MV-4-11 (cell line): ENCODE measurements around the gene DICER1.
"Not testable (repeated sequence)": the region's sequence is repeated elsewhere in the genome, so short reads cannot be mapped to it uniquely, and the experiment has no call there.

Experiments used
- DNase-seq: peaks from one replicate; lab custom pipeline; 2025; lab: John Stamatoyannopoulos, UW

DICER1 gene

DNA sequence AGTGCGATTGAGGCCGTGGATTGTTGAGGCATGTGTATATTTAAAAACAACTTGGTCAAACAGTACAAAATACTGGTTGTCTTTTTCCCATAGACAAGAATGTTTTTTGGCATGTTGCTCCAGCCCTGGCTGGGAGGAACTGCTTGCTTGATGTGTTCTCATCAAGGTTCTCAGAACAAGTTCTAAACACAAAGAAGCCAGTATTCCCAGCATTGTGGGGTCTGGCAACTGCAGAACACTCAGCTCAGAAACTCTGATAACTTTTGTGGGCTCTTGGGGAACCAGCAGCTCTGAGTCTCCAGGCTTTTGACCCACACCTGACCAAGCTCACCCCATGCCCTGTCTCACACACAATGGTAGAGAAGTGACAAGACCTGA lies 27.1 kb upstream of the DICER1 start:
- DNase-seq, result no peak

DNA sequence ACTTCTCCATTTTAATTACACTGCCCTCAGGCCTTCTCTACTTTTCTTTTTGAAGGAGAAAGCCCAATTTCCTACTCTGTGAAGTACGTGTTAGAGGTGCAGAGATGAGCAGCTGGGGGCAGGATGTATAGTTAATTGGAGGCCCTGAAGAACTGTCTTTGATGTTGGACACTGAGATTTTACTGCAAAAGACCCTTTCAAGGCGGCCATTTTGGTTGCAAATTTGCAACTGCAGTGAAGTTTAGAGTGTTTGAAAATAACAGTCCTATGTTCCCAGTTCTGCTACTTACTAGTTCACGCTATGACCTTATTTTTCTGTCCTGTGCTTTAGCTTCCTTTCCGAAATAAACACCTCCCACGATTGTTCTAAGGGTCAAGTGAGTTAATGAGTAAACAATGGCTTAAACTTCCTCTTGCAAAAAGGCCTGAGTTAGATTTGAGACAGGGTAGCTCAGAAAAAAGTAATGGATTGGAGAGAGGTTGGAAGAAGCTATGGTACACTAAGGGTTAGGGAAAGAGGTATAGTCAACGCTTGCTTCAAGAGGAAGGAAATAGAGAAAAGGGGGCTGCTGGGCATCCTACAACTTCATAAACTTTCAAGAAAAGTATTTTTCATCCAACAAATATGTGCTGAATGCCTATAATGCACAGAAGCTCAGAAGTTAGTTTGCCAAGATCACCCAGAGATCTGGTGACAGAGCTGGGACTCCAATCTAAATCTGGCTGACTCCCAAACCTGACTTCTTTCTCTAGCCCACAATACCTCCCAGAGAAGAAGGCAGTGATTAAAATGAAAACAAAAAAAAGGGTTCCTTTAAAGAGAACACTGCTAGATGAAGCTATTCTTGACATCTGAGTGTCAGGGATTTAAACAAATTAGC lies 26.4 kb upstream of the DICER1 start:
- DNase-seq, result no peak

DNA sequence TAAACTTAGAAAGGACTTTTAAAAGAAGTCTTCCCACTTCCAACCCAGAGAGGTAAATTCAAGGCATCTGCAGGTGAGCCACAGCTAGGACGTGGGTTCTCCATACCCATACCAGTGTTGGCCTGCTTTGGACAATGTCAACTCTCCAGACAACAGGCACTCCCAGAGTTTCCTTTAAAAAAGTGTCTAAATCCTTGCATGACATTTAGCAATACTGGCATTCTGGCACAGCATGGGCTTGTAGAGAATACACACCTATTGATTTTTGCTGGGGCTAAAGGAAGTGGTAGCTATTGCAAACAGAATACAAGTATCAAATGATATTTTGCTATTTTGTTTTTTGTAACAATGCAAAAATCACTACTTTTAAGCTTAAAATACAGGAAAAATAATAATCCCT lies 25.8 kb upstream of the DICER1 start:
- DNase-seq, result no peak

DNA sequence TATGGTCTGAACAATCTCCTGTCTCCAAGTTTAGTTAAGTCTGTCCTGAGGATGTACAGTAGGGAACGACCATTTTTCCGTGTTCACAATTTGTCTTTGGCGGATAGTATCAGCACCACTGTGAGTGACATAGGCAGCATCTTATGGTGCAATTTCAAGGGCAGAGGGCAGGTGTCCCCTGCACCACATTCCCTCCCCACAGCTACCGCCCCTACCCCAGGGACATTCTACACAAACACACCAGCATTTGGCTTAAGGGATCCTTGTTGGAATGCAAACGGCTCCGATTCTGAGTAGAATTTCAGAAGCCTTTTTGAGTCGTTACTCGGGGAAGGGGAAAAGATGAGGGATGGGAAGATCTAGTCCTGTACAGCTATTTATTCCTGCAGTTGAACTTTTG lies 25.1 kb upstream of the DICER1 start:
- DNase-seq, result no peak

DNA sequence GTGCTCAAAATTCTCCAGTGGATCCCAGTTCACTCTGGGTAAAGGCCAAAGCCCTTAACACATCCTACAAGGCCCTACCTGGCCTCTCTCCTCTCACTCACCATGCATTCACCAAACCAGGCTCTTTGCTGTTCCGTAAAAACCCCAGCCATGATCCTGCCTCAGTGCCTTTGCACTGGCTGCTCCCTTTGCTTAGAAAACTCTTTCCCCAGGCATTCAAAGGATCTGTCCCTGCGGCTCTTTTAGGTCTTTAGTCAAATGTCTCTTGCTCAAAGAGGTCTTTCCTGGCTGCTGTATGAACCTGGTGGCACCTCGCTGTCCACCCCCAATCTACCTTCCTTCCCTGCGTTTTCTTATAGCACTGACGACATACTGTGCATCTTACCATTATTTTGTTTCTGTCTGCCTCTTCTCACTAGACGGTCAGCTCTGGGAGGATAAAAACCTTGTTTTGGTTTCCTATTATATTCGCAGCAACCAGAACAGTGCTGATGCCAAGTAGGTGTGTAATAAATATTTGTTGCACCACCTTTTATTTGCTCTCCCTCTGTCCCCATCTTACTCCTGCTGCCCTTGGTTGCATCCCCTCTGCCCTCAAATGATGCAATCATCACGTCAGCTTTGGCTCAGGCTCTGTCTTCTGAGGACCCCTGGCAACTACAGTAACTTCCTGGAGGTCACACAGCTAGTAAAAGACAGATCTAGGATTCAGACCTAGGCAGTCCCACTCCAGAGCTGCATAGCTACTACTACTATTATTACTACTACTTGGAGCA lies 23.8 kb upstream of the DICER1 start:
- DNase-seq, result no peak

DNA sequence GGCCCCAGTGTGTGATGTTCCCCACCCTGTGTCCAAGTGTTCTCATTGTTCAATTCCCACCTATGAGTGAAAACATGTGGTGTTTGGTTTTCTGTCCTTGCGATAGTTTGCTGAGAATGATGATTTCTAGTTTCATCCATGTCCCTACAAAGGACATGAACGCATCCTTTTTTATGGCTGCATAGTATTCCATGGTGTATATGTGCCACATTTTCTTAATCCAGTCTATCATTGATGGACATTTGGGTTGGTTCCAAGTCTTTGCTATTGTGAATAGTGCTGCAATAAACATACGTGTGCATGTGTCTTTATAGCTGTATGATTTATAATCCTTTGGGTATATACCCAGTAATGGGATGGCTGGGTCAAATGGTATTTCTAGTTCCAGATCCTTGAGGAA lies 18.3 kb upstream of the DICER1 start:
- not testable (repeated sequence) for DNase-seq

DNA sequence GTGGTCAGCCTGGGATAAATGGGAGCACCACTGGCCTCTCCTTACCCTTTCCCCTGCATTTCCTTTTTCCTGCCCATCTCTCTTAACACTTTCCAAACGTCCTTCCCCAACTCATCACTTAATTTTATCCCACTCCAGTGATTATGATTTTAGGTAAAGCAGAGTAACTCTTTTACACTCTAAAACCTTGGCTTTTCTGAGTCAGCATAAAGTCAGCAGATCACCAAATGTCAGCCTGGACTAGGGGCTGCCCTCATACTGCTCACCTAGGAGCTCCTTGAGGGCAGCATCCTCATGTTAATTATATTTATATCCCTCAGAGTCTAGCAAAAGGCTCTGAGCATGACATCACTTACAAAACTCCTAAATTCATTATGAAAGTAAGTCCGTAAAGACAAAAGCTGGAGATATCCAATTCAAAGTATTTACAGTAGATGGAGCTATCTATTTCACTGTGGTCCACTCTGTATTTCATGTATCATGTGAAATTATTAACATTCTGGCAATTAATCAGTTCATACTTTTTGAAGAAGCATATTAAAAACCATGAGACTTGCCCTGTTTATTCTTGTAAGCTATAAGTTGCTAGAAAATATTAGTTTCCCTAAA lies 17.0 kb upstream of the DICER1 start:
- DNase-seq, result no peak

DNA sequence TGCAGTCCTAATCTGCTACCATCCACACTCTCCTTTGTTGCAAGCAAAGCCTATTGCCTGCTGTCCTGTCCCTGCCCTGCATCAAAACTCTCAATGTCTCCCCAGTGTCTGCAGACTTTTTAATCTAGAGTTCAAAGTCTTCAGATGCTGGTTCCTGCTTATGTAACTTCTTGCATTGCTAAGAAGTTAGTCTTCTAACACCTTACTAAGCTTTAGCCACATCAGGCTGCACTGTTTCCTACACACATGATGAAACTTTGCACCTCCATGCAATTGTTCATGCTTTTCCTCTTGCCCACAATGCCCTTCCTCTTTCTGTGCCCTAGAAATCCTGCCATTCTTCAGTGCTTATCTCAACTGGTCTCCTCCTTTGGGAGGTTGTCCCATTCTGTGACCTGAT lies 16.2 kb upstream of the DICER1 start:
- peak; percentile 45 for DNase-seq

DNA sequence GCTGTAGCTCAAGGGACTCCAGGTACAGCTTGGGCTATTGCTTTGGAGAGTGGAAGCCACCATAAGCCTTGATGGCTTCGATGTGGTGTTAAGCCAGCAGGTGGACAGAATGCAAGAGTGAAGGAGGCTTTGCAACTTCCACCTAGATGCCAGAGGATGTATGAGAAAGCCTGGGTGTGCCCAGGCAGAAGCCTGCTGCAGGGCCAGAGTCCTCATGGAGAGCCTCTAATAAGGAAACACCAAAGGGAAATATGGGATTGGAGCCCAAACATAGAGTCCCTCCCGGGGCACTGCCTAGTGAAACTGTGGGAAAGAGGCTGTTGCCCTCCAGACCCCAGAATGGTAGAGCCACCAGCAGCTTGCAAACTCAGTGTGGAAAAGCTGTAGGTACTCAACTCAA lies 9.8 kb upstream of the DICER1 start:
- no peak for DNase-seq

DNA sequence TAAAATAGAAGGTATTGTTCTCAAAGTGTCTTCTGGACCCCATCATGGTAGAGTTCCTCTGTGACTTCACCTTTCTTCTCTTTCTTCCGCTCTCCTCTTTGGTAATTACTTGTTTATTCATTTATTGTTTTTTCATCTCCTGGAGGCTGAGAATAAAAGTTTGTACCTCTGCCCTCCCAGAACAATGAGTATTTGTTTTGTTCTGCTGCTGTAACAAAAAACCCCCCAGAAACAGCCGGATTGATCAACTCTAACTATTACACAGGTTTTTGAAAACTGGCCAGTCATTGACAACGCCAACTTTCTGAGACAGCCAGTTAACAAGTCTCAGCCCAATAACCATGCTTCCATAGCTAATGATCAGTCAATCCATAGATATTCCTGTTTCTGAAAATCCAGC lies 8.2 kb upstream of the DICER1 start:
- DNase-seq, result no peak

DNA sequence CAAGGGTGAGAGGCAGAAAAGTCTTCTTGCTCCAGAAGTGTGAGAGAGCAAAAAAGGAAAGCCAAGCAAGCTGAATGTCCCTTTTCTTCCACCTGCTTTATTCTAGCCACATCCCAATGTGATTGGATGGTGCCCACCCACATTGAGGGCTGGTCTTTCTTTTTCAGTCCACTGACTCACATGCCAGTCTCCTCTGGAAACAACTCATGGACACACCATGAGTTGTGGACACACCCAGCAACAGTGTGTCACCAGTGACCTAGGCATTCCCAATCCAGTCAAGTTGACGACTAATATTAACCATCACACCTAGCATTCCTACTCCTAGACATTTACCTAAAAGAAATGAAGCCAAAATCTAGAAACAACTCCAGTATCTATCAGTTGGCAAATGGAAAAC lies 7.2 kb upstream of the DICER1 start:
- no peak for DNase-seq

DNA sequence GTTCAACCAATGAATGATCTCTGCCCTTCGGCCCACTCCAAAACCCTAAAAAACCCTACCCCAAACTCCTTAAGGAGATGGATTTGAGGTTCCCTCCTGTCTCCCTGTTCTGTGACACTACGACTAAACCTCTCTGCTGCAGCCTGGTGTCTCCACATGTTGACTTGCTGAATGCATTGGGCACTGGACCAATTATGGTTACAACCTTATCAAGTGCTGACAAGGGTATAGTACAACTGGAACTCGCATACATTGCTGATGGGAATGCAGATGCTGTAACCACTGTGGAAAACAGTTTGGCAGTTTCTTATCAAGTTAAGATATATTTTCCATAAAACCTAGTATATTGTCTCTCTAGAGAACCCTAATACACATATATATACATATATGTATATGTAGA lies 6.3 kb upstream of the DICER1 start:
- no peak for DNase-seq

DNA sequence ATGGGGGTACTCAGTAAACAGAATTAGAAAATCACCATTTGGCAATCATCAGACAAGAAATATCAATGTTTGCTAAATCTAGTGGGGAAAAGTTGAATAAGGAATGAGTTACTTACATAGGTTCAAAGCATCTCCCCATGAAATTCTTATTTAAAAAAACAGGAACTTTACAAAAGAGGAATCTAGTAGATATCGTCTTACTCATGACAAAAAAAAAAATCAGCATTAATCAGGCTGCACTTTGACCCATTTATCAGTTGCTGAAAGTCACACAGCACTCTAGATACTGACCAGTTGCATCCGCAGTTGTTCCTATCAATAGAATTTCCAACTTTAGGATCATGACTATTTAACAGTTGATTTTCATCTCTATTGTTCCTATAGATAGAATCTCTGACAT lies 5.8 kb upstream of the DICER1 start:
- DNase-seq, result peak; percentile 56

DNA sequence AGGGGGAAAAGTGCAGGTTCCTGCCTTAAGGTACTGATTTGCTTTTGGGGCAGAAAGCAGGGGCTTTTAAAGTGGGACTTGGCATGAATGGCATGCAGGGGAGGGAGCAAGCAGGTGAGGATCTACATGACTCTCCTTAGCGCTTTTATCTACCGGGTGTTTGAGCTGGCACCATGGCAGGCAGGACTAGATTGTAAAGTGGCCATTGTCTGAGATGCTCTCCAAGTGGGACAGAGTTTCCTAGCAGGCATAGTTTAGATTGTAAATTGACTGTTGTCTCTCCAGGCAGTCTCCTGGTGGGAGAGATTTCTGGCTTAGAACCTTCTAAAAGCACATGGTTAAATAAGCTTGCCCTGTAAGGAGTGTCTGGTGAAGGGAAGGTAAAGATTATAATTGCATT lies 5.3 kb upstream of the DICER1 start:
- DNase-seq, result no peak

DNA sequence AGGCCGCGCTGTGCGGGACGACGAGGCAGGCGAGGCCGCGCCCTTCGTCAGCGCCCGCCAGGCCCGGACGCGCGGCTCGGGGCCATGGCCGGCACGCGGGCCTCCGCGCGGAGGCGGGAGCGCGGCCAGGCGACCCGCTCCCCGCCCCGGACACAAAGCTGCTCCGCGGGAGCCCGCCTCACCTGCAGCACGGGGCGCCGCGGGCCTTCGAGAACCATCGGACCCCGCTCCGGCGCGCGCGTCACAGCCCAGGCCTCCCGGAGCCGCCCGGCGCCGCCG lies 342 bp downstream of the DICER1 start:
- DNase-seq, result no peak

DNA sequence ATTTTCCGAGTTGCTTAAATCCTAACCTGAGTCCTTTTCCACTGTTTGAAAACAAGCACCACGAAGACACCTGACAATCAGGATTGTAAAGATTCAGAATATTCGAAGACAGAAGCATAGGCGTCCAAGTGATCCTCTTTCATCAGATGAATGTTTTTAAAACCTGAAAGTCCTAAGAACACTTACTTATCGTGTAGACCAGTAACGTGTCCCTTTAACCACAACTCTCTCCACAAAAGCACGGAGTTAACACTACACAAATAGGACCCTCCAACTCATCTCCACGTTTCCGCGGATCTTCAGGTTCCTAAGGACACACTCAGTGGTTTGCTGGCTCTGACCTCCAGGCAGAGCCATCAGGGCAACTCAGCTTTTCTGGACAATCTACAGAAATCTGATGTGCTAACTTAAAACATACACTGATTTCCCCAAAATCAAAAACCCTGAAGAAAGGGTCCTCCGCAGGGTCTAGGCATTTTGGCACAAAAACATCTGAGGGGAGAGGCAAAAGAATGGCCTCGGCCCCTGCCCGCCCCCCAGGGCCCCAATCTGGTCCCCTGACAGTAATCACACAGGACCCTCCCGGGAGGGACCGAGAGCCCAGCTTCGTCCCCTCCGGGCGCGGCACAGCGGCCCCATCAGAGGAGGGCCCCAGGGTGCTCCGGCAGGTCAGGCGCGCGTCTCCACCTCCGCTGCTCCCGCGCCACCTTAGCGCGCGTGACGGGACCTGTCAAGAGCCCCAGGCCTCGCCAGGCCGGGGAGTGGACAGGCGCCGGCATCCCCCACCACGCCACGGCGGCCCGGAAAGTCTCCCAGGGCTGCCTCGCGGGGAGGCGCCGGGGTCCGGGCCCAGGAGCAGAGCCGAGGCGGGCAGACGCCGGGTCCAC lies 925 bp downstream of the DICER1 start:
- no peak for DNase-seq

DNA sequence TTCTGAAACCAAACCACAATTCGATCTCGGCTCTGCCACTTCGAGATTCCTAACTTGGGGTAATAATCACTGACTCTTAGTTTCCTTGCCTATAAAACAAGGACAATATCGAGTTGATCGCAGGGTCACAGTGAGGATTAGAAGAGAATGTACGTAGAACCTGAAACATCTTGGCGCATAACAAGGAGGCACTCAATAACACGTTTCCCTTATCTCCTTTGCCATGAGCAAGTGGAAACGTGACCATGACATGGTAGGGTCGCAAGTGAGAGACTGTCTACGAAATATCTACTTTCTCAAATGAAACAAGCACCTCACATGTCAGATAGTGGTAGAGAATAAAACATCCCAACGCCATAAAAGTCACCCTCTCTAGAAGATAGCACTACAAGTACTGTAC lies 2.3 kb downstream of the DICER1 start:
- no peak for DNase-seq

DNA sequence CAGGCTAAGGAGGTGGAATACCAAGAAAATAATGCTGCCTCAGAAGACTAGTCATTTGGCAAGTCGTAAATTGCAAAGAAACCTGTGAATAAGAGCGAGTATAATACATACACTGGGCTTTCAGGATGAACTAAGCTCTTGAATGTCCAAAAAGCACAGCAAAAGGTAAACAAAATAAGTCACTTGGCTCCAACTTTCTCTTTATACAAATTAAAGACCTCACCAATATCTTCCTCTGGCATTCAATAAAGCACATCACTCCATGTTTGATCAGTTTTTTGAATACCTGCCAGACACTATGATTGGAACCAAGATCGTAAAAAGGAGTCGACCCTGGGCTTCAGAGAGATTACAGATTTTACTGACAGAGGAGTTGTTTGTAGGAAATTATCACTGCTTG lies 3.5 kb downstream of the DICER1 start:
- no peak for DNase-seq

DNA sequence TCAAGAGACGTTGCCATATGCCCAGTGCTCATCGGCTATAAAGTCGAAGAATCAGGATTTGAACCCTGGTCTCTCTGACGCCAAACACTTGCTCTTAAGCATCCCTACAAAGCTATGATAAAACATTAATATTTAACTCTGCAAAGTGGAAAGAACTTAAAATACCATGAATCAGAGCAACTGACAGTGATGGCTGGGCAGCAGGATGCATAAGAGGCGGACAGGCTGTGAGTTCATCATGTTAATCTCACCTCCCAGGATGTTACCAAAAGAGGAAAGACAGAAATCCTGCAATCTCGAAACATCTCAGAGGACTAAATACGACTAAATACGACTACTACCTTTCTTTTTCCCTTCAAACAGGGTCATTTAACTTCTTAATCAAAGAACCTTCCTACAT lies 5.8 kb downstream of the DICER1 start:
- no peak for DNase-seq

DNA sequence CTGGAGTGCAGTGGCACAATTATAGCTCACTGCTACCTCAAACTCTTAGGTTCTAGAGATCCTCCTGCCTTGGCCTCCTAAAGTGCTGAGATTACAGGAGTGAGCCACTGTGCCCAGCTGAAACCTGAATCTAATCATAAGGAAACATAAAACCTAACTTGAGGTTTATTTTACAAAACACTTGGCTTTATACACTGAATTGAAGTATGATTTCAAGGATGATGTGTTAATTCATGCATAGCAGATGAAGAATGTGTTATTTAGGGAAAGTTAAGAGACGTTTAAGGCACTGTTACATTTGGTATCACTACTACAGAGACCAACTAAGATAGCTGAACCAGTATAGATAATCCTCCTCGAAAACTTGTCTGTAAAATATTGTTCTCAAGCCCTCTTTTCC lies 6.4 kb downstream of the DICER1 start:
- no peak for DNase-seq

DNA sequence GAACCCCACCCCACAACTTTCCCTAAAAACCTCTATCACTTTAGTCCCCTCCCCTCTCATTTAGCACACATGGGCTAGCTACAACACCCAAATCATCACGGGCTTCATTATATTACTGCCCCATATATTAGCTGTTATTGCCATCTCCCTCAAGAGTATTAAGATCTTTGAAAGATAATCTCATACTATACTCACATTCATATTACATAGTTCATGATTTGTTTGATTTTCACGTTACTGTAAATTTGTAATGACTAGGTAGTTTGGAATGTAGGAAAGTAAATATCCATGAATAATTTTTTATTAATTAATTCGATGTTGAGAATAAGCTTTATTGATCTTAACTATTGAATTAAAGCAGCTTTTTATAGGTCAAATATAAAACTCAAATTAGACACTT lies 7.9 kb downstream of the DICER1 start:
- DNase-seq, result no peak

DNA sequence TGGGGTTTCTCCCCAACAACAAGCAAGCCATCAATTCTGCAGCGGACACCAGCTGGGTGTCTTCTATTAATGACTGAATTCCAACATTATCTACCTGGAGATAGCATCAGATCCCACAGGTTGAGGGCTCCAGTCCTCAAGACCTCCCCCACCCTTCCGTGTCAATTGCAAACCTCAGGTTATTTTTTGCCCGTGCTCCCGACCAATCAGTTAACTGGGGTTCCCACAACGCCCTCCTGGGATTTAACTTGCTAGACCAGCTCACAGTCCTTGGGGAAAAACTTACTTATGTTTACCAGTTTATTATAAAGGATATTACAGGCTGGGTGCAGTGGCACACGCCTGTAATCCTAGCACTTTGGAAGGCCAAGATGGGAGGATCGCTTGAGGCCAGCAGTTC lies 9.7 kb downstream of the DICER1 start:
- DNase-seq, result no peak
